ENCODE data around the gene KLHL26. TPM values are rescaled to one million over a fixed set of nuclear protein-coding genes. Genes with fewer than 3 reads are reported as not detected.

Gene KLHL26
- total and polyA plus RNA-seq, 9 of the 15 experiments (the other 6 are each of a cell fraction or from before 2014, with no cell fraction given), result 0.13 to 13.3 (median 1.4) TPM

DNA sequence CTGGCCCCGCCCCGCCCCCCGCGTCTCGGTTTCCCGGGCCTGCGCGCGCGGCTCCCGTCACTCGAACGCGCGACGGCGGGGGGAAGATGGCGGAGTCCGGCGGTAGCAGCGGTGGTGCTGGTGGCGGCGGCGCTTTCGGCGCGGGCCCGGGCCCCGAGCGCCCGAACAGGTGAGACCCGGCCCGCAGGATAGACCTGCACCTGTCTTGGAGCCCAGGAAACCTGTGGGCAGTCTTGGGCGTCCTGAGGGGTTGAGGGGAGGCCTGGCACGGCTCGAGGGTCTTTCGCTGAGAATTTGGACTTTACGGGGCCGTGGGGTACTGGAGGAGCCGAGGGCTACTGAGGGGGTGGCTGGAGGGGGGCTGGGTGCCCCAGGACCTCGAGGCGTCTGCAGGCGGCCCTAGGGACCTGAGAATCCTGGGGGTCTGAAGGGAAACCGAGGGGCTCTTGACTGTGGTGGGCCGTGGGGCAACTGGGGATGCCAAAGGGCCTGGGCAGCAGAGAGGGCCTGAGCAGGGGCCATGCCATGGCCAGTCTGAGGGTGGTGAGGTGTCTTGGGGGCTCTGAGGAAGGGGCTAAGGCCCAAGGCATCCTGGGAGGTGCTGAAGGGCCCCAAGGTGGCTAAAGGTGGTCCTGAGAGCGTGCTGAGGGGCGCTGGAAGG is at the start of gene KLHL26 (continued):
- TF ChIP-seq ZZZ3 (IDR thresholded peaks at IDR 0.05) (no peak), MYC (IDR thresholded peaks at IDR 0.05; ENCODE audit: low read depth, low read length) (peak; percentile 4; the same call in 1 of the 2 replicates), MYC (CRISPR knock-in tag; IDR thresholded peaks at IDR 0.05; ENCODE audit: borderline replicate concordance, low read depth) (no peak), CXXC5 (CRISPR knock-in tag; IDR thresholded peaks at IDR 0.05) (peak; percentile 49), NR3C1 (CRISPR knock-in tag; IDR thresholded peaks at IDR 0.05) (0 out of 2 replicates have a peak, but pooled peaks have one; percentile 27), MTA1 (IDR thresholded peaks at IDR 0.05; ENCODE audit: borderline replicate concordance) (peak; percentile 91), HSF4 (CRISPR knock-in tag; IDR thresholded peaks at IDR 0.05; ENCODE audit: borderline replicate concordance) (no peak), RBFOX2 (IDR thresholded peaks at IDR 0.05; ENCODE audit: low read depth, low read length) (peak; percentile 90), POLR2G (IDR thresholded peaks at IDR 0.05; ENCODE audit: low read depth, low read length) (peak; percentile 93), CREB1 (IDR thresholded peaks at IDR 0.05) (peak; percentile 93), CREB1 (CRISPR knock-in tag; IDR thresholded peaks at IDR 0.05) (peak; percentile 90), POLR2B (IDR thresholded peaks at IDR 0.05; ENCODE audit: low read depth, partially characterized antibody) (peak; percentile 57), NRF1 (conservative IDR thresholded peaks at IDR 0.05 in 1 of 2, IDR thresholded peaks at IDR 0.05 in 1 of 2) (peak; percentile 82 to 84), TAF7 (tag; IDR thresholded peaks at IDR 0.05) (peak; percentile 44; the same call in 1 of the 2 replicates), RBBP5 (IDR thresholded peaks at IDR 0.05; ENCODE audit: borderline replicate concordance, insufficient read depth, low read length, poor library complexity, severe bottlenecking) (peak; percentile 80), ZNF408 (CRISPR knock-in tag; IDR thresholded peaks at IDR 0.05; ENCODE audit: low read depth) (no peak), SAP30 (IDR thresholded peaks at IDR 0.05; ENCODE audit: borderline replicate concordance, insufficient read depth, low read depth, low read length, poor library complexity, severe bottlenecking) (peak; percentile 43), ZFP36 (IDR thresholded peaks at IDR 0.05; ENCODE audit: low read depth, low read length, partially characterized antibody) (no peak), SIN3B (IDR thresholded peaks at IDR 0.05; ENCODE audit: low read depth) (peak; percentile 92), POLR2A (conservative IDR thresholded peaks at IDR 0.05) (peak; percentile 78), ATF1 (CRISPR knock-in tag; IDR thresholded peaks at IDR 0.05) (peak; percentile 86), ATF1 (tag; IDR thresholded peaks at IDR 0.05) (peak; percentile 82), C11orf30 (IDR thresholded peaks at IDR 0.05; ENCODE audit: low read depth) (peak; percentile 87), POLR2AphosphoS5 (IDR thresholded peaks at IDR 0.05; ENCODE audit: control insufficient read depth, insufficient read depth, low read depth, low read length) (peak; percentile 73), HDAC2 (IDR thresholded peaks at IDR 0.05) (no peak), RBM39 (optimal IDR thresholded peaks at IDR 0.05; ENCODE audit: low read depth, low read length) (no peak)
- TF ChIP-seq, protein P1, sequence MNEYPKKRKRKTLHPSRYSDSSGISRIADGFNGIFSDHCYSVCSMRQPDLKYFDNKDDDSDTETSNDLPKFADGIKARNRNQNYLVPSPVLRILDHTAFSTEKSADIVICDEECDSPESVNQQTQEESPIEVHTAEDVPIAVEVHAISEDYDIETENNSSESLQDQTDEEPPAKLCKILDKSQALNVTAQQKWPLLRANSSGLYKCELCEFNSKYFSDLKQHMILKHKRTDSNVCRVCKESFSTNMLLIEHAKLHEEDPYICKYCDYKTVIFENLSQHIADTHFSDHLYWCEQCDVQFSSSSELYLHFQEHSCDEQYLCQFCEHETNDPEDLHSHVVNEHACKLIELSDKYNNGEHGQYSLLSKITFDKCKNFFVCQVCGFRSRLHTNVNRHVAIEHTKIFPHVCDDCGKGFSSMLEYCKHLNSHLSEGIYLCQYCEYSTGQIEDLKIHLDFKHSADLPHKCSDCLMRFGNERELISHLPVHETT (CRISPR knock-in tag; conservative IDR thresholded peaks at IDR 0.05 in 1 of 2, IDR thresholded peaks at IDR 0.05 in 1 of 2), result peak in 1 of 2 experiments; percentile 54; a peak in 1 of 4 replicates
- TF ChIP-seq, protein P2, sequence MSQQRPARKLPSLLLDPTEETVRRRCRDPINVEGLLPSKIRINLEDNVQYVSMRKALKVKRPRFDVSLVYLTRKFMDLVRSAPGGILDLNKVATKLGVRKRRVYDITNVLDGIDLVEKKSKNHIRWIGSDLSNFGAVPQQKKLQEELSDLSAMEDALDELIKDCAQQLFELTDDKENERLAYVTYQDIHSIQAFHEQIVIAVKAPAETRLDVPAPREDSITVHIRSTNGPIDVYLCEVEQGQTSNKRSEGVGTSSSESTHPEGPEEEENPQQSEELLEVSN (IDR thresholded peaks at IDR 0.05; ENCODE audit: borderline replicate concordance in 1 of 2, extremely low read depth in 1 of 2, insufficient read depth in 1 of 2, insufficient read length in 1 of 2, low read depth in 1 of 2, low read length in 1 of 2, poor library complexity in 1 of 2, severe bottlenecking in 1 of 2), result peak in 1 of 2 experiments; percentile 32
